K562 (cell line): ENCODE data around the gene TNPO2. TPM values are rescaled to one million over a fixed set of nuclear protein-coding genes. Genes with fewer than 3 reads are reported as not detected.

Source experiments
- ERF ChIP-seq: fragments of 450-650 bp; formaldehyde crosslinking; IDR thresholded peaks from 2 replicates; pipeline ENCODE4 v1.4.0; 2020; ENCODE audit warnings: mild to moderate bottlenecking, mixed read lengths
- HOXB6 ChIP-seq: fragments of 250-450 bp; sonication (Bioruptor Pico); IDR thresholded peaks from 2 replicates; pipeline ENCODE4 v1.5.1; 2022; ENCODE audit warnings: mild to moderate bottlenecking, borderline replicate concordance
- POLR2AphosphoS5 ChIP-seq: IDR thresholded peaks from 2 replicates; pipeline ENCODE4 v1.6.1; 2011; ENCODE audit warnings: mild to moderate bottlenecking, low read depth, low read length, moderate library complexity; ENCODE audit not compliant: control insufficient read depth, insufficient read depth
- PTBP1 ChIP-seq: fragments of 200-400 bp; formaldehyde crosslinking; IDR thresholded peaks from 2 replicates; pipeline ENCODE4 v1.6.1; 2017; ENCODE audit warnings: low read depth, low read length
- PYGO2 ChIP-seq: fragments of 450-650 bp; IDR thresholded peaks from 2 replicates; pipeline ENCODE4 v1.6.1; 2016; ENCODE audit warnings: mild to moderate bottlenecking, missing genetic modification characterization, moderate library complexity, missing compliant biosample characterization
- RBFOX2 ChIP-seq: fragments of 200-400 bp; formaldehyde crosslinking; IDR thresholded peaks from 2 replicates; pipeline ENCODE4 v1.6.1; 2017; ENCODE audit warnings: low read depth, mild to moderate bottlenecking, low read length, moderate library complexity
- RCOR1 ChIP-seq, 2 experiments: IDR thresholded peaks; 2 replicates each; pipeline ENCODE4 v1.6.1; 2012; ENCODE audit warnings: low read depth in 2 of 2, low read length in 2 of 2, borderline replicate concordance in 1 of 2, improper control_type of control experiment in 1 of 2
- SAFB ChIP-seq: fragments of 200-400 bp; formaldehyde crosslinking; IDR thresholded peaks from 2 replicates; pipeline ENCODE4 v1.6.1; 2017; ENCODE audit warnings: low read depth, low read length, borderline replicate concordance
- SETDB1 ChIP-seq: IDR thresholded peaks from one replicate; pipeline ENCODE4 v1.6.1; 2012; ENCODE audit warnings: low read length, control low read depth, inconsistent platforms
- SPI1 ChIP-seq: IDR thresholded peaks from 2 replicates; pipeline ENCODE4 v1.6.1; 2011; ENCODE audit warnings: low read depth, low read length, control low read depth, borderline replicate concordance
- TARDBP ChIP-seq: fragments of 450-650 bp; IDR thresholded peaks from 2 replicates; pipeline ENCODE4 v1.6.1; 2016
- ZKSCAN3 ChIP-seq: fragments of 250-450 bp; sonication (Bioruptor Pico); IDR thresholded peaks from 2 replicates; pipeline ENCODE4 v1.4.0; 2020
- ZNF41 ChIP-seq: fragments of 250-450 bp; sonication (Bioruptor Pico); conservative IDR thresholded peaks from 2 replicates; pipeline ENCODE4 v1.4.0; 2020; ENCODE audit warnings: mild to moderate bottlenecking
- polyA plus RNA-seq, 8 experiments: library from polyadenylated mRNA; depleted of rRNA in 4 of 8; stranded (reverse) in 5 of 8; unstranded in 3 of 8; fragments of >200 nt; fragmentation: Nextera tagmentation in 2 of 8; fragmentation: Illumina TruSeq in 1 of 8; extraction: Ambion mirVana in 2 of 8; extraction: Trizol in 1 of 8; gene quantifications; 2 replicates each; pipeline versions ENCODE4 v1.2.1 to v1.2.3, GENCODE V29; 2011 to 2014; ENCODE audit warnings: inconsistent platforms in 1 of 8, missing spikeins in 1 of 8
- total RNA-seq, 7 experiments: library from RNA; depleted of rRNA in 6 of 7; stranded (reverse); fragments of >200 nt in 6 of 7; fragmentation: Illumina TruSeq in 2 of 7; extraction: Trizol in 2 of 7; gene quantifications; 2 replicates each; pipeline versions ENCODE4 v1.2.1 to v1.2.3, GENCODE V29; 2011 to 2021; ENCODE audit warnings: low replicate concordance in 1 of 7
- TF ChIP-seq, protein P1 (sequence below): fragments of 450-650 bp; IDR thresholded peaks from 2 replicates; pipeline ENCODE4 v1.6.1; 2016; ENCODE audit warnings: low read depth
- TF ChIP-seq, protein P2 (sequence below): sonication (generic); formaldehyde crosslinking; IDR thresholded peaks from 2 replicates; pipeline ENCODE4 v1.9.0; 2022; ENCODE audit warnings: mild to moderate bottlenecking, missing genetic modification reagents
- TF ChIP-seq, protein P3 (sequence below): fragments of 450-650 bp; IDR thresholded peaks from 2 replicates; pipeline ENCODE4 v1.6.1; 2016; ENCODE audit warnings: low read depth, mild to moderate bottlenecking, moderate library complexity
- TF ChIP-seq, protein P4 (sequence below): fragments of 250-450 bp; sonication (Bioruptor Pico); IDR thresholded peaks from 2 replicates; pipeline ENCODE4 v1.8.0; 2022; ENCODE audit warnings: inconsistent platforms
- TF ChIP-seq, protein P5 (sequence below): sonication (generic); formaldehyde crosslinking; IDR thresholded peaks from 2 replicates; pipeline ENCODE4 v1.8.0; 2022; ENCODE audit warnings: missing genetic modification reagents, mild to moderate bottlenecking, moderate library complexity, borderline replicate concordance

The TNPO2 gene
- total and polyA plus RNA-seq, 9 of the 15 experiments (the other 6 are each of a cell fraction or from before 2014, with no cell fraction given), result 6.0 to 126 (median 53.8) TPM

DNA sequence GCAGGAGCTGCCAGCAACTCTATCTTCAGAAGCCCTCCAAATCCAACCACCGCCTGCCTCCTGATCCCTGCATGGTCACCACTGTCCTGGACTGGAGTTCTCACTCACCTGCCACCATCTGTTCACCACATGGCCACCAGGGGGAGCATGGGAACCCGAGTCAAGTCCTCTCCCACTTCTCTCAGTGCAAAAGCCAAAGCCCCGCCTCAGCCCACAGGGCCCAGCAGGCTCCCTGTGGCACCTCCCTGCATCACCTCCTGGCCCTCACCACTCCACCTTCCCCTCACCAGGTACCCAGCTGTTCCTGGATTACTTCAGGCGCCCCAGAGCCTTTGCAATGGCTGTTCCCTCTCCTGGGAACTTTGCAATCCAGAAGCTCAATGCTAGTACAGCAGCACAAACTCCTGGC lies 47.3 kb downstream of the TNPO2 start (continued):
- TF ChIP-seq, protein P1, sequence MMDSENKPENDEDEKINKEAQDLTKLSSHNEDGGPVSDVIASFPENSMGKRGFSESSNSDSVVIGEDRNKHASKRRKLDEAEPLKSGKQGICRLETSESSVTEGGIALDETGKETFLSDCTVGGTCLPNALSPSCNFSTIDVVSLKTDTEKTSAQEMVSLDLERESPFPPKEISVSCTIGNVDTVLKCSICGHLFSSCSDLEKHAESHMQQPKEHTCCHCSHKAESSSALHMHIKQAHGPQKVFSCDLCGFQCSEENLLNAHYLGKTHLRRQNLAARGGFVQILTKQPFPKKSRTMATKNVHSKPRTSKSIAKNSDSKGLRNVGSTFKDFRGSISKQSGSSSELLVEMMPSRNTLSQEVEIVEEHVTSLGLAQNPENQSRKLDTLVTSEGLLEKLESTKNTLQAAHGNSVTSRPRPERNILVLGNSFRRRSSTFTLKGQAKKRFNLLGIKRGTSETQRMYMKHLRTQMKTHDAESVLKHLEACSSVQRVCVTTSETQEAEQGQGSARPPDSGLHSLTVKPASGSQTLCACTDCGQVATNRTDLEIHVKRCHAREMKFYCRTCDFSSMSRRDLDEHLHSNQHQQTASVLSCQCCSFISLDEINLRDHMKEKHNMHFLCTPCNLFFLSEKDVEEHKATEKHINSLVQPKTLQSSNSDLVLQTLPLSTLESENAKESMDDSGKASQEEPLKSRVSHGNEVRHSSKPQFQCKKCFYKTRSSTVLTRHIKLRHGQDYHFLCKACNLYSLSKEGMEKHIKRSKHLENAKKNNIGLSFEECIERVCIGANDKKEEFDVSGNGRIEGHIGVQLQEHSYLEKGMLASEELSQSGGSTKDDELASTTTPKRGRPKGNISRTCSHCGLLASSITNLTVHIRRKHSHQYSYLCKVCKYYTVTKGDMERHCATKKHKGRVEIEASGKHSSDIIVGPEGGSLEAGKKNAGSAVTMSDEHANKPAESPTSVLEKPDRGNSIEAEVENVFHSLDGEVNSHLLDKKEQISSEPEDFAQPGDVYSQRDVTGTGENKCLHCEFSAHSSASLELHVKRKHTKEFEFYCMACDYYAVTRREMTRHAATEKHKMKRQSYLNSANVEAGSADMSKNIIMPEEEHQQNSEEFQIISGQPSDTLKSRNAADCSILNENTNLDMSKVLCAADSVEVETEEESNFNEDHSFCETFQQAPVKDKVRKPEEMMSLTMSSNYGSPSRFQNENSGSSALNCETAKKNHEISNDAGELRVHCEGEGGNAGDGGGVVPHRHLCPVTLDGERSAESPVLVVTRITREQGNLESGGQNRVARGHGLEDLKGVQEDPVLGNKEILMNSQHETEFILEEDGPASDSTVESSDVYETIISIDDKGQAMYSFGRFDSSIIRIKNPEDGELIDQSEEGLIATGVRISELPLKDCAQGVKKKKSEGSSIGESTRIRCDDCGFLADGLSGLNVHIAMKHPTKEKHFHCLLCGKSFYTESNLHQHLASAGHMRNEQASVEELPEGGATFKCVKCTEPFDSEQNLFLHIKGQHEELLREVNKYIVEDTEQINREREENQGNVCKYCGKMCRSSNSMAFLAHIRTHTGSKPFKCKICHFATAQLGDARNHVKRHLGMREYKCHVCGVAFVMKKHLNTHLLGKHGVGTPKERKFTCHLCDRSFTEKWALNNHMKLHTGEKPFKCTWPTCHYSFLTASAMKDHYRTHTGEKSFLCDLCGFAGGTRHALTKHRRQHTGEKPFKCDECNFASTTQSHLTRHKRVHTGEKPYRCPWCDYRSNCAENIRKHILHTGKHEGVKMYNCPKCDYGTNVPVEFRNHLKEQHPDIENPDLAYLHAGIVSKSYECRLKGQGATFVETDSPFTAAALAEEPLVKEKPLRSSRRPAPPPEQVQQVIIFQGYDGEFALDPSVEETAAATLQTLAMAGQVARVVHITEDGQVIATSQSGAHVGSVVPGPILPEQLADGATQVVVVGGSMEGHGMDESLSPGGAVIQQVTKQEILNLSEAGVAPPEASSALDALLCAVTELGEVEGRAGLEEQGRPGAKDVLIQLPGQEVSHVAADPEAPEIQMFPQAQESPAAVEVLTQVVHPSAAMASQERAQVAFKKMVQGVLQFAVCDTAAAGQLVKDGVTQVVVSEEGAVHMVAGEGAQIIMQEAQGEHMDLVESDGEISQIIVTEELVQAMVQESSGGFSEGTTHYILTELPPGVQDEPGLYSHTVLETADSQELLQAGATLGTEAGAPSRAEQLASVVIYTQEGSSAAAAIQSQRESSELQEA, result no peak
- TF ChIP-seq, protein P2, sequence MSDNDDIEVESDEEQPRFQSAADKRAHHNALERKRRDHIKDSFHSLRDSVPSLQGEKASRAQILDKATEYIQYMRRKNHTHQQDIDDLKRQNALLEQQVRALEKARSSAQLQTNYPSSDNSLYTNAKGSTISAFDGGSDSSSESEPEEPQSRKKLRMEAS, result peak; percentile 45; the same call in 1 of the 2 replicates
- TF ChIP-seq ZNF41 (CRISPR knock-in tag) (no peak), RCOR1 (IDR thresholded peaks at IDR 0.05; ENCODE audit: borderline replicate concordance in 1 of 2, low read depth in 2 of 2, low read length in 2 of 2) (no peak), RBFOX2 (peak; percentile 51; the same call in 1 of the 2 replicates), ERF (CRISPR knock-in tag) (no peak), ZKSCAN3 (CRISPR knock-in tag) (no peak), SETDB1 (no peak), SPI1 (no peak), HOXB6 (CRISPR knock-in tag) (no peak), PYGO2 (no peak), PTBP1 (no peak), SAFB (no peak), POLR2AphosphoS5 (peak; percentile 10; the same call in 1 of the 2 replicates), TARDBP (no peak)
- TF ChIP-seq, protein P3, sequence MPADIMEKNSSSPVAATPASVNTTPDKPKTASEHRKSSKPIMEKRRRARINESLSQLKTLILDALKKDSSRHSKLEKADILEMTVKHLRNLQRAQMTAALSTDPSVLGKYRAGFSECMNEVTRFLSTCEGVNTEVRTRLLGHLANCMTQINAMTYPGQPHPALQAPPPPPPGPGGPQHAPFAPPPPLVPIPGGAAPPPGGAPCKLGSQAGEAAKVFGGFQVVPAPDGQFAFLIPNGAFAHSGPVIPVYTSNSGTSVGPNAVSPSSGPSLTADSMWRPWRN, result no peak
- TF ChIP-seq, protein P4, sequence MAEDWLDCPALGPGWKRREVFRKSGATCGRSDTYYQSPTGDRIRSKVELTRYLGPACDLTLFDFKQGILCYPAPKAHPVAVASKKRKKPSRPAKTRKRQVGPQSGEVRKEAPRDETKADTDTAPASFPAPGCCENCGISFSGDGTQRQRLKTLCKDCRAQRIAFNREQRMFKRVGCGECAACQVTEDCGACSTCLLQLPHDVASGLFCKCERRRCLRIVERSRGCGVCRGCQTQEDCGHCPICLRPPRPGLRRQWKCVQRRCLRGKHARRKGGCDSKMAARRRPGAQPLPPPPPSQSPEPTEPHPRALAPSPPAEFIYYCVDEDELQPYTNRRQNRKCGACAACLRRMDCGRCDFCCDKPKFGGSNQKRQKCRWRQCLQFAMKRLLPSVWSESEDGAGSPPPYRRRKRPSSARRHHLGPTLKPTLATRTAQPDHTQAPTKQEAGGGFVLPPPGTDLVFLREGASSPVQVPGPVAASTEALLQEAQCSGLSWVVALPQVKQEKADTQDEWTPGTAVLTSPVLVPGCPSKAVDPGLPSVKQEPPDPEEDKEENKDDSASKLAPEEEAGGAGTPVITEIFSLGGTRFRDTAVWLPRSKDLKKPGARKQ, result no peak
- TF ChIP-seq, protein P5, sequence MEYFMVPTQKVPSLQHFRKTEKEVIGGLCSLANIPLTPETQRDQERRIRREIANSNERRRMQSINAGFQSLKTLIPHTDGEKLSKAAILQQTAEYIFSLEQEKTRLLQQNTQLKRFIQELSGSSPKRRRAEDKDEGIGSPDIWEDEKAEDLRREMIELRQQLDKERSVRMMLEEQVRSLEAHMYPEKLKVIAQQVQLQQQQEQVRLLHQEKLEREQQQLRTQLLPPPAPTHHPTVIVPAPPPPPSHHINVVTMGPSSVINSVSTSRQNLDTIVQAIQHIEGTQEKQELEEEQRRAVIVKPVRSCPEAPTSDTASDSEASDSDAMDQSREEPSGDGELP, result peak; percentile 76; the same call in 1 of the 2 replicates
